A549 (cell line): ENCODE results near the gene PTPN1.

ENCODE experiments used
- CBX2 ChIP-seq: fragments of 200-600 bp; sonication (generic); IDR thresholded peaks from 2 replicates; pipeline ENCODE4 v1.6.1; 2016; ENCODE audit warnings: low read depth, mild to moderate bottlenecking, borderline replicate concordance
- CHD4 ChIP-seq: fragments of 200-600 bp; sonication (generic); IDR thresholded peaks from 2 replicates; pipeline ENCODE4 v1.6.1; 2016; ENCODE audit warnings: antibody characterized with exemption, mild to moderate bottlenecking, borderline replicate concordance
- CTCF ChIP-seq: fragments of >200 bp; sonication (Bioruptor Twin); formaldehyde crosslinking; IDR thresholded peaks from 3 replicates; pipeline ENCODE4 v1.5.1; 2016
- HDAC2 ChIP-seq: fragments of 200-600 bp; sonication (generic); IDR thresholded peaks from 2 replicates; pipeline ENCODE4 v1.6.1; 2016
- MAZ ChIP-seq: fragments of 150-350 bp; IDR thresholded peaks from 2 replicates; pipeline ENCODE4 v1.6.1; 2014; ENCODE audit warnings: antibody characterized with exemption, low read depth, low read length, borderline replicate concordance
- POLR2A ChIP-seq: IDR thresholded peaks from 2 replicates; pipeline ENCODE4 v1.6.1; 2012; ENCODE audit warnings: mild to moderate bottlenecking, low read length
- USF2 ChIP-seq: fragments of 450-650 bp; IDR thresholded peaks from 2 replicates; pipeline ENCODE4 v1.6.1; 2014; ENCODE audit warnings: antibody characterized with exemption
- ZNF302 ChIP-seq: fragments of 250-450 bp; sonication (Bioruptor Pico); IDR thresholded peaks from 2 replicates; pipeline ENCODE4 v1.9.0; 2021; ENCODE audit warnings: inconsistent platforms, mild to moderate bottlenecking, moderate library complexity
- TF ChIP-seq, protein P1 (sequence below): fragments of 200-600 bp; sonication (generic); IDR thresholded peaks from 2 replicates; pipeline ENCODE4 v1.6.1; 2016; ENCODE audit warnings: antibody characterized with exemption, mild to moderate bottlenecking, moderate library complexity

- no peak for TF ChIP-seq USF2
- no peak for TF ChIP-seq ZNF302 (CRISPR knock-in tag)
- TF ChIP-seq CTCF, result no peak
- TF ChIP-seq POLR2A, result no peak
- TF ChIP-seq MAZ, result no peak
- TF ChIP-seq CHD4, result no peak
- TF ChIP-seq HDAC2, result no peak
- TF ChIP-seq CBX2, result no peak
- TF ChIP-seq, protein P1, sequence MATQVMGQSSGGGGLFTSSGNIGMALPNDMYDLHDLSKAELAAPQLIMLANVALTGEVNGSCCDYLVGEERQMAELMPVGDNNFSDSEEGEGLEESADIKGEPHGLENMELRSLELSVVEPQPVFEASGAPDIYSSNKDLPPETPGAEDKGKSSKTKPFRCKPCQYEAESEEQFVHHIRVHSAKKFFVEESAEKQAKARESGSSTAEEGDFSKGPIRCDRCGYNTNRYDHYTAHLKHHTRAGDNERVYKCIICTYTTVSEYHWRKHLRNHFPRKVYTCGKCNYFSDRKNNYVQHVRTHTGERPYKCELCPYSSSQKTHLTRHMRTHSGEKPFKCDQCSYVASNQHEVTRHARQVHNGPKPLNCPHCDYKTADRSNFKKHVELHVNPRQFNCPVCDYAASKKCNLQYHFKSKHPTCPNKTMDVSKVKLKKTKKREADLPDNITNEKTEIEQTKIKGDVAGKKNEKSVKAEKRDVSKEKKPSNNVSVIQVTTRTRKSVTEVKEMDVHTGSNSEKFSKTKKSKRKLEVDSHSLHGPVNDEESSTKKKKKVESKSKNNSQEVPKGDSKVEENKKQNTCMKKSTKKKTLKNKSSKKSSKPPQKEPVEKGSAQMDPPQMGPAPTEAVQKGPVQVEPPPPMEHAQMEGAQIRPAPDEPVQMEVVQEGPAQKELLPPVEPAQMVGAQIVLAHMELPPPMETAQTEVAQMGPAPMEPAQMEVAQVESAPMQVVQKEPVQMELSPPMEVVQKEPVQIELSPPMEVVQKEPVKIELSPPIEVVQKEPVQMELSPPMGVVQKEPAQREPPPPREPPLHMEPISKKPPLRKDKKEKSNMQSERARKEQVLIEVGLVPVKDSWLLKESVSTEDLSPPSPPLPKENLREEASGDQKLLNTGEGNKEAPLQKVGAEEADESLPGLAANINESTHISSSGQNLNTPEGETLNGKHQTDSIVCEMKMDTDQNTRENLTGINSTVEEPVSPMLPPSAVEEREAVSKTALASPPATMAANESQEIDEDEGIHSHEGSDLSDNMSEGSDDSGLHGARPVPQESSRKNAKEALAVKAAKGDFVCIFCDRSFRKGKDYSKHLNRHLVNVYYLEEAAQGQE, result no peak
These were observed 15.5 kb downstream of the PTPN1 start for GRCh38 chr20:50525681-50526080.
